ENCODE results near the gene UBAC1.
"Not testable (repeated sequence)": the region's sequence is repeated elsewhere in the genome, so short reads cannot be mapped to it uniquely, and the experiment has no call there.

UBAC1 gene

DNA sequence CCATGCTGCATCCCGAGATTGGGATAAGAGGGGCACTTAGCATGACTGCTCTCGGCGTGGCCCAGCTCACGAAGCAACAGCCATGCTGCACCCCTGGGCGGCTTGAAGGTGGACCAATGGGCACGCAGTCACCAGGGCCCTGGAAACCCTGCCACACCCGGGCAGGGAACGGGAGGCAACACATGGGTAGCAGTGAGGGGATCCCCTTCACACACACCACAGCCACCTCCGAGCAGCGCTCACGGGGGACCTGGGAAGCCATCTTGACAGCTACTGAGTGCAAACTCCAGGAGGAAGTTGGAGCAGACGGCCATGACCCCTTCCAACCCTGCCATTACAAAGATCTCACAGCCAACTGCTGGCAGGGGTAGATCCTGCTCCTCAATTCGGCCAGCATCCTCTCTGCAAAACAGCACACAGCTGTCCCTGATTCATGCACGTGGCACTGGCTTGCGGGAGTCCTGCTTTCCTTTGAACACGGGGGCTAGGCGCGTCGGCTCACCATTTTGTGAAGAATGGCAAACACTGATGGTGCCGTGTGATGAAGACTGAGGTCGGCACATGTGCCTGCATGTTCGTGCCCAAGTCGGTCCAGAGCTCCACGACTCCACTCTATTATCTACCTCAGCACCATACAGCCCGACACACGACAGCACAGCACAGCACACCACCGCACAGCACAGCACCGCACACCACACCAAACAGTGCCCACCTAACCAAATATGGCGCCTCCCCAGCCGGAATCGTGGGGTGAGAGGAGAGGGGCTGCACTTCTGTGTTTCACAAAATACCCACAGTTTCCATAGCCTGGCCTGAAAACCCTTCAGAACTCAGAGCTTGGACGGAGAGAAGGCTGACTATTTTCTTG is 5.0 kb downstream of the UBAC1 start:
- no peak for DNase-seq

DNA sequence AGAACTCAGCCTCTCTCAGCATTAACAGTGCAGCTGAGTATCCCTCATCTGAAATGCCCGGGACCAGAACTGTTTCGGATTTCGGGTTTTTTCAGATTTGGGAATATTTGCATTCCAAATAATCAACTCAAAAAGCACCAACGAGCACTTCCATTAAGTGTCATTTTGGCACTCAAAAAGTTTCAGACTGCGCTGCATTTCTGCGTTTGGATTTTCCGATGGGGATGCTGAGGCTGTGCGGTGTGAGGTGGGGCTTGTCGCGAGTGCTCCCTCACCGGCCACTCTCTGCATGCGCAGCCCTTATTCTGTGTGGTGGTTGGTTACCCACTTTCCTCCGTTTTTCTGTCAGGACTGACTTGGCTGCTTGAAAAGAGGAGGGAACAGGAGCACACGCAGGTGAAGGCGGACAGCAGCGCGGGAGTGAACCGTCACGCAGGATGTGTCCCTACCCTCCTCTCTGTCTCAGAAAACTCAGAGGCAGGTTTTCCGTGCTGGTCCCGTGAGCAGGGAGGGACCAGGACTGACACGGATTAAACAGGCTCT is 8.4 kb downstream of the UBAC1 start:
- no peak for DNase-seq

- no peak for DNase-seq
These were observed 9.1 kb downstream of the UBAC1 start for GRCh38 chr9:135951889-135952663.

DNA sequence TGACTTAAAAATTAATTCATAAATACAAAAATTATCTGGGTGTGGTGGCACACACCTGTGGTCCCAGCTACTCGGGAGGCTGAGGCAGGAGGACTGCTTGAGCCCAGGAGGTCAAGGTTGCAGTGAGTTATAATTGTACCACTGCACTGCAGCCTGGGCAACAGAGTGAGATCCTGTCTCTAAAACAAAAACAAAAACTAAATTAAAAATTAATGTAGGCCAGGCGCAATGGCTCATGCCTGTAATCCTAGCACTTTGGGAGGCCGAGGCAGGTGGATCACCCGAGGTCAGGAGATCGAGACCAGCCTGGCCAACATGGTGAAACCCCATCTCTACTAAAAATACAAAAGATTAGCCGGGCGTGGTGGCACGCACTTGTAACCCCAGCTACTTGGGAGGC is 9.9 kb downstream of the UBAC1 start:
- not testable (repeated sequence) for DNase-seq

- not testable (repeated sequence) for DNase-seq
These were observed 10.3 kb downstream of the UBAC1 start for GRCh38 chr9:135950841-135951240.

DNA sequence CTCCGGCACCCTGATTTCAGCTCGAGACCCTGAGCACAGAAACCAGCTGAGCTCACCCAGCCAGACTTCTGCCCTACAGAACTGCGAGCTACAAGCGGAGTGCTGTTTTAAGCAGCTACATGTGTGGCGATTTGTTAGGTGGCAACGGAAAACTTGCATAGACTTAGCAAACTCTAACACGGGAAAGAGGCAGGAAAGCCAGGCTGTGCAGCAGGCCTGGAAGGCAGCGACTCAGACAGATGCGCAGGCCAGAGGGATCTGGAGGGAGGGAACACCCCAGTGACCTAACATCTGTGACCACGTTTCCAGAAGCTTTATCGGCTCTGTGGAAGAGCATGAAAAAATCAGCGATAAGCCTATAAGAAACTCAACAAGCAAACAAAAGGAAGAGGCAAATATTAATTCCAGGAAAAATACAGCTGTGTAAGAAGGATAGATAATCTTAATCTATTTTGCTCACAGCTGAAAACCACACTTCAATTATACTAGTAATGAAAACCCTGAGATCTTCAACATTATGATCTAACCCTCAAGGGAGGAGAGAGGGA is 11.0 kb downstream of the UBAC1 start:
- no peak for DNase-seq

GRCh38 chr9:135949501-135950134 is 11.6 kb downstream of the UBAC1 start:
- no peak for DNase-seq

DNA sequence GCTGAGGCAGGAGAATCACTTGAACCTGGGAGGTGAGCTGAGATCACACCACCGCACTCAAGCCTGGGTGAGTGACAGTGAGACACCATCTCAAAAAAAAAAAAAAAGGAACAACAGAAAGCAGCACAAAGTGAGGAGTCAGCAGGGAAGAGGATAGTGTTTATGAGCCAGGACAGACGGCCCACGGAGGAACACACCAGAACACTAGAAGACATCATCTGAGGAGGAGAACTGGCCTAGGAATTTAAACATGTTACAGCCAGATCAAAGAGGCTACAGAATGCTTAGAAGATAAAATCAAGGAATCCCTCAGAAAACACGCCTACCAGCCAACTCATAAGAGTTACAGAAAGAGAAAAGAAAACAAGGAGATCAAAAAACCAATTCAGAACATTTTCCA is 12.2 kb downstream of the UBAC1 start:
- DNase-seq = no peak

GRCh38 chr9:135948446-135948845 is 12.7 kb downstream of the UBAC1 start:
- no peak for DNase-seq

DNA sequence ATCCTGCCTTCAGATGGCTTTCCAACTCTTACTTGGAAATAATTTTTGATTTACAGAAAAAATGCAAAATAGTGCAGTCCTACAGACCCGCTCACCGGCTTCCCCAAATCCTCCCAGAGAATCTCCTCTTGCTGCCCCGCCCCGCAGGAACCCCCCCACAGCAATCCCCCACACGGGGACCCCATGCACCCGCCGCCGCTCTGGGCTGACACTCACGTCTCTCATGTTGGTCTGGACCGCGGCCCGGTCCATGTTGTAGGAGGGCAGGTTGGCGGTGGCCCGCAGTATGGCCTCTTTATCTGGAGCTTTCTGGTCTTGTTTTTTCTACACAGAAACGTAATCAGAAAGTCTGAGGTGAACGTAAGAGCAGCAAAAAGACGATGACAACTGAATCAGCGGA is 13.6 kb downstream of the UBAC1 start:
- no peak for DNase-seq

DNA sequence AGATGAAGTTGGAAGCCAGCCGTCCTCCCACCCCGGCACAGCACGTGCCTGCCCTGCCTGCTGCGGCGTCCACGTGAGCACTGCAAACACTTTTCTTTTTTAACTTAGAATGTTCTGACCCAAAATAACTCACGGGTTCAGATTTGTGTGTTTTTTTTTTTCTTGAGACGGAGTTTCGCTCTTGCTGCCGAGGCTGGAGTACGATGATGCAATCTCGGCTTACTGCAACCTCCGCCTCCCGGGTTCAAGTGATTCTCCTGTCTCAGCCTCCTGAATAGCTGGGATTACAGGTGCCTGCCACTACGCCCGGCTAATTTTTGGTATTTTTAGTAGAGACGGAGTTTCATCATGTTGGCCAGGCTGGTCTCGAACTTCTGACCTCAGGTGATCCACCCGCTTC is 14.1 kb downstream of the UBAC1 start:
- DNase-seq = not testable (repeated sequence)

DNA sequence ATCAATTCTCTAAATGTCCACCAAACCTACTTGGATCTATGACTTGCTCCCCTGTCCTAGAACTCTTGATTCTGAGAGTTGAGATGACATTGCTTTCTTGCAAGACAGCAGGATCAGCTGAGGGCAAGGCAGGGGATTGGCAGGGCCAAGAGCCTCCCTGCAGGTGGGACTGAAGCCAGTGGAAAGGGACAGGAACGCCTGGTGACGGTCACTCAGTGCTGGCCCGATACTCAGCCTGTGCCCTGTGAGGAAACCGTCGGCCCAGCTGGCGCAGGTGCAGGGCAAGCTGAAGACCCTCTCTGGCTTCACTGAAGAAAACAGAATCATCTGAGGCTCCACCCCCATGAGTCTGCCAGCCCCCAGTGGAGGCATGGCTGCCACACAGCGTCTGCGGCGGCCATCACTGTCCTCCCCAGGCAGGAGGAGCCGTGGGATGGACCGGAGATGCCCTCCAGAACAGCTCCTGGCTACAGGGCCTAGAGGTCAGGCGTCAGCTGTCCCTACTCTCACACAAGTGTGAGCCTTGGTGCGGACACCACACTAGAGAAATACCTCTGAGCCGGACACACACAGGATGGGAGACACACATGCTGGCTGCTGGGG is 14.7 kb downstream of the UBAC1 start:
- no peak for DNase-seq

GRCh38 chr9:135945969-135946368 is 15.2 kb downstream of the UBAC1 start:
- no peak for DNase-seq

DNA sequence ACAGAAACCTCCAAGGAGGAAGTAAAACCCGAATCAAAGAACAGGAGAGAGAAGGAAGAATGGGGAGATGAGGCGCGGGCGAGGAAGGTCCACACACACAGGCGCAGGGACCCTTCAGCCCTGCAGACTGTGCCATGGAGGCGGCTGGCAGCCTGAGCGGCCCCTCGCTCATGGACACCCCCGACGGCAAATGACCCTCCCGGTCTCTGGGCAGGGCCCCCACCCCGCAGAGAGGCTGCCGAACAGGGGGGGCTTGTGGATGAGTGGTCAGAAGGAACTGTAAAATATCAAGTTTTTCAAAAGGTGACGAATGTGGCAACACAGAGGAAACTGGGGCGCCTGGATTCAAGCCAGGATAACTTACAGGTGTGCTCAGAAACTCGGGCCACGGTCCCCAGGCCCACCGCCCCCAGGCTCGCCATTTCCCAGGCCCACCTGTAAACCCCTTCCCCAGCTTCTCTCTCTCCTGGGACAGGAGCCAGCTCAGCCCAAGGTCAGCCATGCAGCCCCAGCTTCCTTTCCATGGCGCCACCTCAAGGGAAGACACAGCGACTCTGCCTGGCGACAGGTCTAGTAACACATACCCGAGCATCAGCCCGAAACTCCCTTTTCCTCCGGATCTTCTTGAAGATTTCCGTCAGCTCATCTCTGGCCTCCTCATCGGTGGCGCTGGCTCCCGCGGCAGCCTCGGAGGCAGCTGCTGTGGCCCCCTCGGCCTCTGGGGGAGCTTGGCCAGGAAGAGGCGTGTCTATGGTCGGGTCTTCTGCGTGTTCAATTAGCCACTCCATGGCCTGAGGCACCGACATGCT is 16.5 kb downstream of the UBAC1 start:
- no peak for DNase-seq

- not testable (repeated sequence) for DNase-seq
These were observed 17.6 kb downstream of the UBAC1 start for GRCh38 chr9:135943604-135944003.

DNA sequence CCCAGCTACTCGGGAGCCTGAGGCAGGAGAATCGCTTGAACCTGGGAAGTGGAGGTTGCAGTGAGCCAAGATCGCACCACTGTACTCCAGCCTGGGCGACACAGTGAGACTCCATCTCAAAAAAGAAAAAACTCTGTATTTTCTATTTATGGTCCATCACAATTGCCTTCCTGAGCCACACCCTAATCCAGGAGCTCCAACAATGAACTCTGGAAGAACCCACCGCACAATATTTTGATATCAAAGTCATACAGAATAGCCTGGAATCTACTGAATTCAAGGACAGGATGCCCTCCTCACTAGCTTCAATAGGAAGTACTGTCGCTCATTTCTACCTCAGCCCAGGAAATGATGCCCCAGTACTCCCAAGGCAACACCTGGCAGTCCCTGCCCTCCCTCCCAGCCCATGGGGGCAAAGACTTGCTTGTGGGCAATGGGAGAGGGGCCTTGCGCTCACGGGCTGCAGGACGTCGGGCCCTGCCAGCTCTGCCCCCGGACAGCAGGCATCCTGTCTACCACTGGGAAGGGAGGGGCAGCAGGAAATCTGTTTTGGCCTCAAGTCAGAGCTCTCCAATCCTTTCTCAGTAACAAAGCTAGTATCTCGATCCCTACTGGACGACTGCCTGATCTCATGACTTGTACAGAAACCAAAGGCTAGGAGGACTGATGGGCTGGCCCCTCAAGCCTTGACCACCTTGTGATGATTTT is 19.7 kb downstream of the UBAC1 start:
- no peak for DNase-seq

DNA sequence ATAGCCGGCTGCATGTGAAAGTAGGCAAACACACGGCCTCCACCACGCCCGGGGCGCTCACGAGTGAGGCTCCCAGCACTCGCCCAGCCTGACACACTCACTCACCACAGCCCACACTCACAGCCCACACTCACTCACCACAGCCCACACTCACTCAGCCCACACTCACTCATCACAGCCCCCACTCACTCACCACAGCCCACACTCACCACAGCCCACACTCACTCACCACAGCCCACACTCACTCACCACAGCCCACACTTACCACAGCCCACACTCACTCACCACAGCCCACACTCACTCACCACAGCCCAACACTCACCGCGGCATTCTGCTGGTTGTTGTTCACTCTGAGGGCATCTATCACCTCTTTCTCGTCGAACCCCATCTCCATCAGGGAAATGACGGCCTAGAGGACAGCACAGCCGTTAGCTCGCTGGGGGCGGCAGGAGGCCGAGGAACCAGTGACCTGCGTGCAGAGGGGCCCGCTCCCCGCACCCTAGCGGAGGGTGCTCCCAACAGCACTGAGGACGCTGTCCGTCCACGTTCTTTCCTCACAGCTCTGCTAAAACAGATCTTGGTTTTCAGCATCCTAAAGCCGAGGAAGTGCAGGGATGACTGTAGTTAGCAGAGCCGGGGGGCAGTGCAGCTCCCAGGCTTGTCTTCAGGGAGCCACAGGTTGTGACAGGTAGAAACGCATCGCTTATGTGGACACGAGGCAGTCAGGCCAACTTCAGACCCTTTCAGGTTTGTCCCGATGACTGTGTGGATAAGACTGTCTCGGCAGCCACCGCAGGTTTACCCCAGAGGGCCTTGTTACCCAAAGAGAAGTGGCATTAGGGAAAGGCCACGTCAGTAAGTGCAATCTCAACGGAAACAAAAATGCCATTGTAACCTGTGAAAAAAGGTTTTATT is 21.6 kb downstream of the UBAC1 start:
- DNase-seq = peak; percentile 66

- DNase-seq = no peak
These were observed 23.4 kb downstream of the UBAC1 start for GRCh38 chr9:135937521-135938489.

DNA sequence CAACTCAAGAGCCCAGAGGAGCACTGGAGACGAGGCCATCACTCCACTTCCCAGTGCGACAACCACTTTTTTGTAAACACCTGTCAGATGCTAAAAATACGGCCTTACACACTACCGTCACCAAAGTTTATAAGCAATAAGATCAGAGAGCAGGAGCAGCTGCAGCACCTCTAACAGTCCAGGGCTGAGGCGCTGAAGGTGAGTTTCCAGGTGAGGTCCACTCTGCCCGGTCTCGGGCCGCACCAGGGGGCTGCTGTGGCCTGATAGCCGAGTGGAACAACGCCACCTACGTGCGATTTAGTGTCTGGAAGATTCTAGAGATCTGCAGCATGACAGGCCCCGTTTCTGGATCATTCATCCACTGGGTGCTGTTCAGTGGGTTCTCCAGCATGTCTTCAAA is 28.1 kb downstream of the UBAC1 start:
- no peak for DNase-seq

All from CD4-positive, alpha-beta T cell treated with Interleukin-10 for 1 hour (primary cell).